Ectodermal cell (in vitro differentiated cells): ENCODE measurements around the gene PADI4.

ENCODE experiments used
- H3K27ac ChIP-seq: 2 replicates; pipeline ENCODE4 v1.7.0; 2013; ENCODE audit warnings: mild to moderate bottlenecking, low read depth, low read length; ENCODE audit not compliant: insufficient read depth, poor library complexity, severe bottlenecking
- H3K27me3 ChIP-seq: 2 replicates; pipeline ENCODE4 v1.7.0; 2013; ENCODE audit warnings: mild to moderate bottlenecking, low read length; ENCODE audit not compliant: insufficient read depth, control insufficient read depth, poor library complexity, severe bottlenecking
- H3K36me3 ChIP-seq: one replicate; pipeline ENCODE4 v1.7.0; 2013; ENCODE audit warnings: low read length; ENCODE audit not compliant: control insufficient read depth, insufficient read depth
- H3K4me1 ChIP-seq: one replicate; pipeline ENCODE4 v1.7.0; 2013; ENCODE audit warnings: low read length; ENCODE audit not compliant: control insufficient read depth, insufficient read depth
- H3K4me3 ChIP-seq: 2 replicates; pipeline ENCODE4 v1.7.0; 2013; ENCODE audit warnings: low read depth, low read length, control low read depth; ENCODE audit not compliant: insufficient read depth
- H3K9me3 ChIP-seq: 2 replicates; pipeline ENCODE4 v1.7.0; 2013; ENCODE audit warnings: mild to moderate bottlenecking, low read length, moderate library complexity; ENCODE audit not compliant: control insufficient read depth
- WGBS, 2 experiments: methylation state at CpG; one replicate each; pipeline ENCODE4 v1.1.7; 2013; ENCODE audit warnings: missing lambda C conversion rate in 2 of 2; 5-methylcytosine and 5-hydroxymethylcytosine counted together

PADI4 gene

GRCh38 chr1:17348593-17349234 lies 40.7 kb downstream of the PADI4 start:
- H3K9me3 ChIP-seq, result no peaks in the 10 kb centered on the region
- 84 to 86% methylated on average over 14 of the region's 14 CpGs for WGBS, 2 experiments
- no peaks in the 10 kb centered on the region for H3K36me3 ChIP-seq
- no peaks in the 10 kb centered on the region for H3K27me3 ChIP-seq
- no peak overlapping the region for H3K27ac ChIP-seq
- H3K4me3 ChIP-seq, result no peak overlapping the region
- H3K4me1 ChIP-seq, result no peaks in the 10 kb centered on the region

GRCh38 chr1:17350083-17350482 lies 42.1 kb downstream of the PADI4 start:
- H3K27me3 ChIP-seq, result no peaks in the 10 kb centered on the region
- no peak overlapping the region for H3K27ac ChIP-seq
- no CpG with 5 or more reads among the region's 8 CpGs for WGBS, 2 experiments
- H3K4me1 ChIP-seq, result no peaks in the 10 kb centered on the region
- no peaks in the 10 kb centered on the region for H3K36me3 ChIP-seq
- H3K9me3 ChIP-seq, result no peaks in the 10 kb centered on the region
- H3K4me3 ChIP-seq, result no peak overlapping the region

- Histone ChIP-seq H3K4me3 (no peak overlapping the region), H3K27ac (no peak overlapping the region), H3K36me3 (no peaks in the 10 kb centered on the region), H3K9me3 (no peaks in the 10 kb centered on the region), H3K27me3 (no peaks in the 10 kb centered on the region), H3K4me1 (no peaks in the 10 kb centered on the region)
- WGBS, 2 experiments, result 71 to 76% methylated on average over 5 to 6 of the region's 7 CpGs
These were observed 43.0 kb downstream of the PADI4 start for GRCh38 chr1:17350928-17351446.

GRCh38 chr1:17351598-17352324 lies 43.8 kb downstream of the PADI4 start:
- Histone ChIP-seq H3K36me3 (no peaks in the 10 kb centered on the region), H3K4me3 (no peak overlapping the region), H3K27ac (no peak overlapping the region), H3K27me3 (no peaks in the 10 kb centered on the region), H3K9me3 (no peaks in the 10 kb centered on the region), H3K4me1 (no peaks in the 10 kb centered on the region)
- 91 to 94% methylated on average over 8 of the region's 8 CpGs for WGBS, 2 experiments

GRCh38 chr1:17352419-17352909 lies 44.5 kb downstream of the PADI4 start:
- no peaks in the 10 kb centered on the region for H3K36me3 ChIP-seq
- no peak overlapping the region for H3K4me3 ChIP-seq
- H3K9me3 ChIP-seq, result no peaks in the 10 kb centered on the region
- H3K27ac ChIP-seq, result no peak overlapping the region
- WGBS, 2 experiments, result 81% methylated on average over 8 of the region's 8 CpGs
- H3K27me3 ChIP-seq, result no peaks in the 10 kb centered on the region
- H3K4me1 ChIP-seq, result no peaks in the 10 kb centered on the region

- WGBS, 2 experiments, result 82% methylated on average over 6 of the region's 6 CpGs
- no peaks in the 10 kb centered on the region for H3K4me1 ChIP-seq
- H3K4me3 ChIP-seq, result no peak overlapping the region
- no peaks in the 10 kb centered on the region for H3K36me3 ChIP-seq
- no peak overlapping the region for H3K27ac ChIP-seq
- H3K27me3 ChIP-seq, result no peaks in the 10 kb centered on the region
- H3K9me3 ChIP-seq, result no peaks in the 10 kb centered on the region
These were observed 47.9 kb downstream of the PADI4 start for GRCh38 chr1:17355898-17356297.

GRCh38 chr1:17356387-17357026 lies 48.5 kb downstream of the PADI4 start:
- H3K9me3 ChIP-seq, result no peaks in the 10 kb centered on the region
- 82 to 87% methylated on average over 12 of the region's 12 CpGs for WGBS, 2 experiments
- H3K4me1 ChIP-seq, result no peaks in the 10 kb centered on the region
- no peaks in the 10 kb centered on the region for H3K27me3 ChIP-seq
- H3K27ac ChIP-seq, result no peak overlapping the region
- H3K36me3 ChIP-seq, result no peaks in the 10 kb centered on the region
- H3K4me3 ChIP-seq, result no peak overlapping the region

- 93 to 94% methylated on average over 2 to 3 of the region's 4 CpGs for WGBS, 2 experiments
- Histone ChIP-seq H3K9me3 (no peaks in the 10 kb centered on the region), H3K4me1 (no peaks in the 10 kb centered on the region), H3K27me3 (no peaks in the 10 kb centered on the region), H3K4me3 (no peak overlapping the region), H3K27ac (no peak overlapping the region), H3K36me3 (no peaks in the 10 kb centered on the region)
These were observed 50.6 kb downstream of the PADI4 start for GRCh38 chr1:17358557-17358956.

- Histone ChIP-seq H3K27ac (no peak overlapping the region), H3K36me3 (no peaks in the 10 kb centered on the region), H3K9me3 (no peaks in the 10 kb centered on the region), H3K4me1 (no peaks in the 10 kb centered on the region), H3K27me3 (no peaks in the 10 kb centered on the region), H3K4me3 (no peak overlapping the region)
- 56% methylated on average over 10 of the region's 11 CpGs for WGBS, 2 experiments
These were observed 51.0 kb downstream of the PADI4 start for GRCh38 chr1:17359031-17359430.

GRCh38 chr1:17359808-17360207 lies 51.8 kb downstream of the PADI4 start:
- no peaks in the 10 kb centered on the region for H3K4me1 ChIP-seq
- H3K36me3 ChIP-seq, result no peaks in the 10 kb centered on the region
- no peak overlapping the region for H3K4me3 ChIP-seq
- WGBS, 2 experiments, result 92% methylated on average over 9 of the region's 9 CpGs
- no peaks in the 10 kb centered on the region for H3K9me3 ChIP-seq
- H3K27me3 ChIP-seq, result no peaks in the 10 kb centered on the region
- no peak overlapping the region for H3K27ac ChIP-seq
